ENCODE results near the gene ARMC6.

ARMC6 gene

GRCh38 chr19:19051478-19052213, 18.2 kb downstream of the ARMC6 start:
- Histone ChIP-seq H3K9ac (ENCODE audit: low read length) (no peak overlapping the region), H2BK5ac (ENCODE audit: low read length) (no peak overlapping the region), H3K56ac (ENCODE audit: low read length) (no peak overlapping the region), H2AK5ac (ENCODE audit: low read length) (no peak overlapping the region), H3K4me1 (ENCODE audit: control insufficient read depth, low read depth, low read length) (no peaks in the 10 kb centered on the region), H3K27me3 (ENCODE audit: insufficient read depth, low read length, poor library complexity) (no peaks in the 10 kb centered on the region), H3K36me3 (ENCODE audit: control insufficient read depth, insufficient read depth, low read length) (peaks cover 15% of the 10 kb centered on the region), H3K79me2 (ENCODE audit: control insufficient read depth, insufficient read depth, low read length) (no peaks in the 10 kb centered on the region), H4K5ac (ENCODE audit: low read length) (no peak overlapping the region), H2BK15ac (replicated peaks; ENCODE audit: low read depth) (no peak overlapping the region), H3K23ac (ENCODE audit: low read length) (no peak overlapping the region), H4K8ac (ENCODE audit: low read depth, low read length) (no peak overlapping the region), H3K79me1 (ENCODE audit: low read length) (no peaks in the 10 kb centered on the region), H2BK120ac (ENCODE audit: low read depth, low read length) (no peak overlapping the region), H3K27ac (ENCODE audit: low read depth, low read length) (no peak overlapping the region), H3K18ac (ENCODE audit: low read length) (no peak overlapping the region), H3K4me2 (ENCODE audit: low read length) (no peak overlapping the region), H3K4me3 (ENCODE audit: low read length) (no peak overlapping the region), H3K4ac (ENCODE audit: low read depth, low read length) (no peak overlapping the region)
- WGBS (ENCODE audit: extremely low coverage, insufficient coverage, low lambda C conversion rate) = no CpG with 5 or more reads among the region's 20 CpGs
- DNase-seq = no peak

GRCh38 chr19:19052921-19053320, 19.5 kb downstream of the ARMC6 start:
- Histone ChIP-seq H4K8ac (ENCODE audit: low read depth, low read length) (no peak overlapping the region), H3K4ac (ENCODE audit: low read depth, low read length) (no peak overlapping the region), H3K27ac (ENCODE audit: low read depth, low read length) (no peak overlapping the region), H3K56ac (ENCODE audit: low read length) (no peak overlapping the region), H3K23ac (ENCODE audit: low read length) (no peak overlapping the region), H3K4me2 (ENCODE audit: low read length) (no peak overlapping the region), H2BK5ac (ENCODE audit: low read length) (no peak overlapping the region), H4K5ac (ENCODE audit: low read length) (no peak overlapping the region), H3K4me1 (ENCODE audit: control insufficient read depth, low read depth, low read length) (no peaks in the 10 kb centered on the region), H3K27me3 (ENCODE audit: insufficient read depth, low read length, poor library complexity) (no peaks in the 10 kb centered on the region), H3K18ac (ENCODE audit: low read length) (no peak overlapping the region), H2BK120ac (ENCODE audit: low read depth, low read length) (no peak overlapping the region), H3K36me3 (ENCODE audit: control insufficient read depth, insufficient read depth, low read length) (peaks cover 15% of the 10 kb centered on the region), H2BK15ac (replicated peaks; ENCODE audit: low read depth) (no peak overlapping the region), H3K4me3 (ENCODE audit: low read length) (no peak overlapping the region), H3K79me1 (ENCODE audit: low read length) (no peaks in the 10 kb centered on the region), H3K9ac (ENCODE audit: low read length) (no peak overlapping the region), H3K79me2 (ENCODE audit: control insufficient read depth, insufficient read depth, low read length) (no peaks in the 10 kb centered on the region), H2AK5ac (ENCODE audit: low read length) (no peak overlapping the region)
- no CpG with 5 or more reads among the region's 1 CpG for WGBS (ENCODE audit: extremely low coverage, insufficient coverage, low lambda C conversion rate)
- DNase-seq = no peak

GRCh38 chr19:19053508-19054314, 20.3 kb downstream of the ARMC6 start:
- no peak overlapping the region for H3K4me2 ChIP-seq (ENCODE audit: low read length)
- H2BK5ac ChIP-seq (ENCODE audit: low read length) = no peak overlapping the region
- peak; percentile 73 for DNase-seq
- H3K27me3 ChIP-seq (ENCODE audit: insufficient read depth, low read length, poor library complexity) = no peaks in the 10 kb centered on the region
- WGBS (ENCODE audit: extremely low coverage, insufficient coverage, low lambda C conversion rate) = no CpG with 5 or more reads among the region's 25 CpGs
- no peak overlapping the region for H4K5ac ChIP-seq (ENCODE audit: low read length)
- no peak overlapping the region for H4K8ac ChIP-seq (ENCODE audit: low read depth, low read length)
- H3K79me2 ChIP-seq (ENCODE audit: control insufficient read depth, insufficient read depth, low read length) = no peaks in the 10 kb centered on the region
- no peak overlapping the region for H3K27ac ChIP-seq (ENCODE audit: low read depth, low read length)
- H3K4me1 ChIP-seq (ENCODE audit: control insufficient read depth, low read depth, low read length) = no peaks in the 10 kb centered on the region
- H3K36me3 ChIP-seq (ENCODE audit: control insufficient read depth, insufficient read depth, low read length) = peaks cover 15% of the 10 kb centered on the region
- H3K9ac ChIP-seq (ENCODE audit: low read length) = no peak overlapping the region
- H3K56ac ChIP-seq (ENCODE audit: low read length) = no peak overlapping the region
- H3K79me1 ChIP-seq (ENCODE audit: low read length) = no peaks in the 10 kb centered on the region
- no peak overlapping the region for H2BK120ac ChIP-seq (ENCODE audit: low read depth, low read length)
- no peak overlapping the region for H3K4ac ChIP-seq (ENCODE audit: low read depth, low read length)
- no peak overlapping the region for H2AK5ac ChIP-seq (ENCODE audit: low read length)
- no peak overlapping the region for H3K4me3 ChIP-seq (ENCODE audit: low read length)
- no peak overlapping the region for H3K18ac ChIP-seq (ENCODE audit: low read length)
- no peak overlapping the region for H2BK15ac ChIP-seq (replicated peaks; ENCODE audit: low read depth)
- no peak overlapping the region for H3K23ac ChIP-seq (ENCODE audit: low read length)

- Histone ChIP-seq H3K9ac (ENCODE audit: low read length) (no peak overlapping the region), H3K23ac (ENCODE audit: low read length) (no peak overlapping the region), H4K8ac (ENCODE audit: low read depth, low read length) (no peak overlapping the region), H3K4me3 (ENCODE audit: low read length) (no peak overlapping the region), H3K56ac (ENCODE audit: low read length) (no peak overlapping the region), H3K27ac (ENCODE audit: low read depth, low read length) (no peak overlapping the region), H3K4me2 (ENCODE audit: low read length) (no peak overlapping the region), H3K79me1 (ENCODE audit: low read length) (no peaks in the 10 kb centered on the region), H2BK120ac (ENCODE audit: low read depth, low read length) (no peak overlapping the region), H2BK5ac (ENCODE audit: low read length) (no peak overlapping the region), H3K27me3 (ENCODE audit: insufficient read depth, low read length, poor library complexity) (no peaks in the 10 kb centered on the region), H2BK15ac (replicated peaks; ENCODE audit: low read depth) (no peak overlapping the region), H4K5ac (ENCODE audit: low read length) (no peak overlapping the region), H3K4ac (ENCODE audit: low read depth, low read length) (no peak overlapping the region), H3K18ac (ENCODE audit: low read length) (no peak overlapping the region), H3K79me2 (ENCODE audit: control insufficient read depth, insufficient read depth, low read length) (no peaks in the 10 kb centered on the region), H3K36me3 (ENCODE audit: control insufficient read depth, insufficient read depth, low read length) (peaks cover 17% of the 10 kb centered on the region), H3K4me1 (ENCODE audit: control insufficient read depth, low read depth, low read length) (no peaks in the 10 kb centered on the region), H2AK5ac (ENCODE audit: low read length) (no peak overlapping the region)
- WGBS (ENCODE audit: extremely low coverage, insufficient coverage, low lambda C conversion rate) = no CpG with 5 or more reads among the region's 15 CpGs
- DNase-seq = no peak
Observed at GRCh38 chr19:19054315-19054938, 21.0 kb downstream of the ARMC6 start.

GRCh38 chr19:19054939-19055440, 21.6 kb downstream of the ARMC6 start:
- no peak overlapping the region for H3K9ac ChIP-seq (ENCODE audit: low read length)
- no peak overlapping the region for H3K18ac ChIP-seq (ENCODE audit: low read length)
- DNase-seq = no peak
- no peak overlapping the region for H2BK15ac ChIP-seq (replicated peaks; ENCODE audit: low read depth)
- no peak overlapping the region for H2BK120ac ChIP-seq (ENCODE audit: low read depth, low read length)
- no peaks in the 10 kb centered on the region for H3K79me2 ChIP-seq (ENCODE audit: control insufficient read depth, insufficient read depth, low read length)
- no peak overlapping the region for H2AK5ac ChIP-seq (ENCODE audit: low read length)
- H3K36me3 ChIP-seq (ENCODE audit: control insufficient read depth, insufficient read depth, low read length) = peaks cover 17% of the 10 kb centered on the region
- H3K4ac ChIP-seq (ENCODE audit: low read depth, low read length) = no peak overlapping the region
- H3K4me3 ChIP-seq (ENCODE audit: low read length) = no peak overlapping the region
- H2BK5ac ChIP-seq (ENCODE audit: low read length) = no peak overlapping the region
- H3K27ac ChIP-seq (ENCODE audit: low read depth, low read length) = no peak overlapping the region
- no CpG with 5 or more reads among the region's 19 CpGs for WGBS (ENCODE audit: extremely low coverage, insufficient coverage, low lambda C conversion rate)
- no peak overlapping the region for H4K8ac ChIP-seq (ENCODE audit: low read depth, low read length)
- no peak overlapping the region for H4K5ac ChIP-seq (ENCODE audit: low read length)
- no peaks in the 10 kb centered on the region for H3K79me1 ChIP-seq (ENCODE audit: low read length)
- H3K23ac ChIP-seq (ENCODE audit: low read length) = no peak overlapping the region
- no peaks in the 10 kb centered on the region for H3K27me3 ChIP-seq (ENCODE audit: insufficient read depth, low read length, poor library complexity)
- no peak overlapping the region for H3K4me2 ChIP-seq (ENCODE audit: low read length)
- H3K4me1 ChIP-seq (ENCODE audit: control insufficient read depth, low read depth, low read length) = no peaks in the 10 kb centered on the region
- H3K56ac ChIP-seq (ENCODE audit: low read length) = no peak overlapping the region

Data from mesendoderm (in vitro differentiated cells).